ENCODE results near the gene PRICKLE2. TPM values are rescaled to one million over a fixed set of nuclear protein-coding genes. Genes with fewer than 3 reads are reported as not detected.

The PRICKLE2 gene
- polyA plus RNA-seq, 1 donor (not counting 4 experiments of a cell fraction or from before 2014, with no cell fraction given) = 7.8 TPM

- no peaks in the 10 kb centered on the region for H3K27me3 ChIP-seq (ENCODE audit: control insufficient read depth, extremely low read depth, insufficient read depth, low read length)
- no peaks in the 10 kb centered on the region for H3K9me1 ChIP-seq (ENCODE audit: control insufficient read depth, extremely low read depth, insufficient read depth, low read length)
- no peaks in the 10 kb centered on the region for H3K36me3 ChIP-seq (ENCODE audit: control insufficient read depth in 2 of 2, extremely low read depth in 1 of 2, insufficient read depth in 2 of 2, low read length in 2 of 2)
- TF ChIP-seq EZH2 (IDR thresholded peaks at IDR 0.05; ENCODE audit: low read length) (no peak), CTCF (optimal IDR thresholded peaks at IDR 0.05 in 1 of 3, IDR thresholded peaks at IDR 0.05 in 1 of 3, conservative IDR thresholded peaks at IDR 0.05 in 1 of 3; ENCODE audit: extremely low read depth in 1 of 3, insufficient read depth in 2 of 3, low read length in 3 of 3) (no peak)
- FAIRE-seq (no peak), DNase-seq (ENCODE audit: low read depth, low spot score) (no peak)
- no peaks in the 10 kb centered on the region for H3K9me3 ChIP-seq (ENCODE audit: control insufficient read depth, low read depth, low read length)
- peaks cover 6% of the 10 kb centered on the region for H3K79me2 ChIP-seq (ENCODE audit: control insufficient read depth, insufficient read depth, low read length)
- dilution Hi-C loops (cut with MboI; ENCODE audit: extremely low pct_ligation_motif_present, low sequenced_read_pairs) = no loop called here
- H4K20me1 ChIP-seq (ENCODE audit: control insufficient read depth, extremely low read depth, insufficient read depth, low read length) = no peaks in the 10 kb centered on the region
- H3K27ac ChIP-seq (ENCODE audit: control insufficient read depth, insufficient read depth, low read length) = no peak overlapping the region
- H3K4me1 ChIP-seq (ENCODE audit: control insufficient read depth, extremely low read depth, insufficient read depth, low read length) = peaks cover 26% of the 10 kb centered on the region
- H2AFZ ChIP-seq (ENCODE audit: control insufficient read depth, low read length) = no peak overlapping the region
- no peak overlapping the region for H3K4me2 ChIP-seq (ENCODE audit: control insufficient read depth, extremely low read depth, insufficient read depth, low read depth, low read length)
- no peak overlapping the region for H3K9ac ChIP-seq (ENCODE audit: control insufficient read depth, extremely low read depth, insufficient read depth, low read length)
- no peak overlapping the region for H3K4me3 ChIP-seq (ENCODE audit: control insufficient read depth in 2 of 3, extremely low read depth in 1 of 3, insufficient read depth in 2 of 3, low read depth in 1 of 3, low read length in 3 of 3)
These were observed 4.9 kb downstream of the PRICKLE2 start for GRCh38 chr3:64220161-64220914.

GRCh38 chr3:64218746-64219145 lies 6.5 kb downstream of the PRICKLE2 start:
- DNase-seq (ENCODE audit: low read depth, low spot score) = no peak
- H3K27me3 ChIP-seq (ENCODE audit: control insufficient read depth, extremely low read depth, insufficient read depth, low read length) = no peaks in the 10 kb centered on the region
- H3K9ac ChIP-seq (ENCODE audit: control insufficient read depth, extremely low read depth, insufficient read depth, low read length) = no peak overlapping the region
- no peak overlapping the region for H3K27ac ChIP-seq (ENCODE audit: control insufficient read depth, insufficient read depth, low read length)
- no peak for FAIRE-seq
- H3K4me3 ChIP-seq (ENCODE audit: control insufficient read depth in 2 of 3, extremely low read depth in 1 of 3, insufficient read depth in 2 of 3, low read depth in 1 of 3, low read length in 3 of 3) = no peak overlapping the region
- H3K9me1 ChIP-seq (ENCODE audit: control insufficient read depth, extremely low read depth, insufficient read depth, low read length) = no peaks in the 10 kb centered on the region
- no peaks in the 10 kb centered on the region for H3K36me3 ChIP-seq (ENCODE audit: control insufficient read depth in 2 of 2, extremely low read depth in 1 of 2, insufficient read depth in 2 of 2, low read length in 2 of 2)
- H3K4me1 ChIP-seq (ENCODE audit: control insufficient read depth, extremely low read depth, insufficient read depth, low read length) = peaks cover 30% of the 10 kb centered on the region
- no peak overlapping the region for H2AFZ ChIP-seq (ENCODE audit: control insufficient read depth, low read length)
- H3K79me2 ChIP-seq (ENCODE audit: control insufficient read depth, insufficient read depth, low read length) = peaks cover 6% of the 10 kb centered on the region
- dilution Hi-C loops (cut with MboI; ENCODE audit: extremely low pct_ligation_motif_present, low sequenced_read_pairs) = no loop called here
- no peaks in the 10 kb centered on the region for H4K20me1 ChIP-seq (ENCODE audit: control insufficient read depth, extremely low read depth, insufficient read depth, low read length)
- no peaks in the 10 kb centered on the region for H3K9me3 ChIP-seq (ENCODE audit: control insufficient read depth, low read depth, low read length)
- H3K4me2 ChIP-seq (ENCODE audit: control insufficient read depth, extremely low read depth, insufficient read depth, low read depth, low read length) = no peak overlapping the region
- TF ChIP-seq CTCF (optimal IDR thresholded peaks at IDR 0.05 in 1 of 3, IDR thresholded peaks at IDR 0.05 in 1 of 3, conservative IDR thresholded peaks at IDR 0.05 in 1 of 3; ENCODE audit: extremely low read depth in 1 of 3, insufficient read depth in 2 of 3, low read length in 3 of 3) = no peak
- TF ChIP-seq EZH2 (IDR thresholded peaks at IDR 0.05; ENCODE audit: low read length) = no peak
